ENCODE measurements around the gene TSPAN31.

Gene TSPAN31

DNA sequence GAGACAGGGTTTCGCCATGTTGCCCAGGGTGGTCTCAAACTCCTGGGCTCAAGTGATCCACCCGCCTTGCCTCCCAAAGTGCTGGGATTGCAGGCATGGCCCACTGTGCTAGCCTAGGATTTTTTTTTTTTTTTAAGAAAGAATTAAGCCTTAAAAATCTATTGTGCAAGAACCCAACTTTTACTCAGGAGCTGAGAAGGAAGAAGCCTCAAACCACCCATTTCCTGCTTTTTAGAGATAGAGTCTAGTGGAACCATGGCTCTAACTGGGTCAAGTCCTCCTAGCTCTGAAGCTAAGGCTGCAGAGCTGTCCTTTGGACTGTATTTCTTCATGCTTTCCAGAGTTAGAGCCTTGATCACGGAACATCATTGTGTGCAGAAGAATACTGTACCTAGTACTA is 36.4 kb downstream of the TSPAN31 start:
- no peak for DNase-seq

DNA sequence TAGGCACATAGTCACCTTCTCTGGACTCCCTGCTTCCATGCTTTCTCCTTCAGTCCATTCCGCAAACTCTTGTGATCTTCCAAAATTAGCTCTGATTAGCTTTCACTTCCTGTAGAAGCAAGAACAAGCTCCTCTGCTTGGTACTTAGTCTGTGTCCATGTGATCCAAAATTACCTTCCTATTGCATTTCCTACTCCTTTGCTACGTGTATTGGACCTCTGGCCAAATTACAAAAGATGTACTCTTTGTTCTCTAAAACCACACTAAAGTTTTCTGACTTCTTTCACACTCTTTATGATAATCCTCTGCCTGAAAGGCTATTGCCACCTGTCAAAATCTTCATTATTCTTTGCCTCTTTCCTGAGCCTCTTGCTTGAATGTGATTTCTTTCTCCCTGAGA is 37.0 kb downstream of the TSPAN31 start:
- no peak for DNase-seq

DNA sequence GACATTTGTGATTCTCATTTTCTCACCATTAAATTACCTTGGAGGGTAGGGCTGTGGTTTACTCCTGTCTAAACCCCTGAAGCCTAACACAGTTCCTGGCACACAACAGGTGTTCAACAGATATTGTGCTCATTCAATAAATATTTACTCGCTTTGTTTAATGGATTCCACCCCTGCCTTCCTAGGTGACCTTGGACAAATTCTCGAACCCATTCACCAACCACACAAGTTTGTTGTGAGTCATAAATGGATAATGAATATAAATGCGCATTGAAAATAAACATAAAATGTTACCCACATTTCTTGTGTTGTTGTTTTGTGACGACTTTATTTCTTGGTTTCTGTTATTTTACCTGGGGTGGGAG is 37.4 kb downstream of the TSPAN31 start:
- no peak for DNase-seq

DNA sequence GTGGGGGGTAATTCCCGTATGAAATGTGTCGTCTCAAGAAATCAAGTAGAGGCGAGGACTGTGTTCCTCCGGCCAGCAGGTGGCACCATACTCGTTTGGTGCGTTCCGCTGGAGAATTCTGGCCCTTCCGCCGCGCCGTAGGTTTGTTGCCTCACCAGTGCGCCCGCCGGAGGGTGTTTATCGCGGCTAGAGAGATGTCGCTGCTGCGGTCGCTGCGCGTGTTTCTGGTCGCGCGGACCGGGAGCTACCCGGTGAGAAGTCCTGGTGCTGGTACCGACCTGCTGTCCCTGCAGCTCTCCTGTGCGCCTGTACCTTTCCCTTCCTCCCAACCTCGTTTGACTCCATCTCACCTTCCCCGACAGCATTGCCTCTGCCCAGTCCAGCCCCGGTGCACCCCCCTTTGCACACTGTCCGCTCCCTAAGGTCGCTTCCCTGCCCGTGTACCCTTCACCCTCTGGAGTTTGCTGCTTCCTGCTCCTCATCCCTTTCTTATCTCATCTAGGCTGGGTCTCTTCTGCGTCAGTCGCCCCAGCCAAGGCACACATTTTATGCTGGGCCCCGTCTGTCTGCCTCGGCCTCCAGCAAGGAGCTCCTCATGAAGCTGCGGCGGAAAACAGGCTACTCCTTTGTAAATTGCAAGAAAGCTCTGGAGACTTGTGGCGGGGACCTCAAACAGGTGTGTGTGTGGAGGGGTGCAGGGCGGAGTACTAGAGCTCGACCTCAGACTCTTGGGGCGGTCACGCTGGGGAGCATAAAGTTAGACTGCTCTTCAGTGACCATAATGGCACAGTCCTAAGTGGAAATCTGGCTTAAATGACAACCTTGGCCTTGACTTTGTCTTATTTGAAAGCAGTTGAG is 38.0 kb downstream of the TSPAN31 start, which contains the start of gene TSFM:
Gene TSFM (plus strand): TSS at position 180 of the 858 bp plus-strand sequence. CDS start 15 bp downstream, at position 195.
- peak; percentile 45 to 98 (median 90) for DNase-seq

DNA sequence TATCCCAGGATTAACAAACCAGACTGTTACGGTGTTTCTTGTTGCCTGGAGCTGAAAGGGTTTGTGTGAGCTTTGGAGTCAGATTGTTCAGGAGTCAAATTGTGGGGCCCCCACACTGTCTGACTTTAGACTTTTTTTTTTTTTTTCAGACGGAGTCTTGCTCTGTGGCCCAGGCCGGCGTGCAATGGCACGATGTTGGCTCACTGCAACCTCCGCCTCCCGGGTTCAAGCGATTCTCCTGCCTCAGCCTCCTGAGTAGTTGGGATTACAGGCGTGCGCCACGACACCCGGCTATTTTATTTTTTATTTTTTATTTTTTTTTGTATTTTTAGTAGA is 38.6 kb downstream of the TSPAN31 start:
- DNase-seq = no peak

DNA sequence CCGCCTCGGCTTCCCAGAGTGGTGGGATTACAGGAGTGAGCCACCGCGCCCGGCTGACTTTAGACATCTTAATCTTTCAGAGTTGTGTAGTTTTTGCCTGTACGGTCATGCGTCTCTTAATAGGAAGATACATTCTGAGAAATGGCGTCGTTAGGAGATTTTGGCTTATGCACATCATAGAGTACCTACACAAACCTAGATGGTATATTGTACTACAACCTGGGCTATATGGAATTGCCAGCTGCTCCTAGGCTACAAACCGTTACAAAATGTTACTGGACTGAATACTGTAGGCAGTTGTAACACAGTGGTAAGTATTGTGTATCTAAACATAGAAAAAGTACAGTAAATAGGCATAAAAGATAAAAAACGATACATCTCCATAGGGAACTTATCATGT is 39.0 kb downstream of the TSPAN31 start:
- no peak for DNase-seq

DNA sequence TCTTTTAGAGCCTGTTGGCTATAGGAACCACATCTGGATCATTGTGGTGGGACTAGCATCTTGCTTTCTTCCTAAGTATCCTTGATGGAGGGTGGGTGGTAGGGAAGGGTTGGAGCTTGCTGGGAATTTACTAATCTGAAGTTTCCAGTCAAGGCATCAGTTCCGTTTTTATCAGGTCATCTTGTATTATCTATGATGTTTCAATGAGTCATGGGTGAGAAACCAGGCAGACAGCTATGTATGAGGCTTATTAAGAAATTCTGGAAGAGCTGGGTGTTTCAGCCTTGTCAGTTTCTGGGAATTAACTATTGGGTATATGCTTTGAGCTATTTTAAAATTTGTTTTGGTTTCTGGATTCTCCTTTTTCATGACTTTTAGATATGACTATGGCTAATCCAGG is 49.1 kb downstream of the TSPAN31 start:
- DNase-seq = no peak

DNA sequence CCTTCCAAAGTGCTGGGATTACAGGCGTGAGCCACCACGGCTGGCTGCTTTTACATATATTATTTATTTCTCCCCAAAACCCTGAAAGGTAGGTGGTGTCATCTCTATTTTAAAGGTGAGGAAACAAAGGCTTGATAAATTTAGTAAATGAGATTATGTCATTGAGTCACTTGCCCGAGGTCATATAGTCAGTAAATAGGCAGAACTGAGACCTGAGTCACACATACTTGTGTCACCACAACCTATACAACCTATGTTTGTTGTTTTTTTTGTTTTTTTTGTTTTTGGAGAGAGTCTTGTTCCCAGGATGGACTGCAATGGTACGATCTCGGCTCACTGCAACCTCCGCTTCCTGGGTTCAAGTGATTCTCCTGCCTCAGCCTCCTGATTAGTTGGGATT is 50.5 kb downstream of the TSPAN31 start:
- no peak for DNase-seq

DNA sequence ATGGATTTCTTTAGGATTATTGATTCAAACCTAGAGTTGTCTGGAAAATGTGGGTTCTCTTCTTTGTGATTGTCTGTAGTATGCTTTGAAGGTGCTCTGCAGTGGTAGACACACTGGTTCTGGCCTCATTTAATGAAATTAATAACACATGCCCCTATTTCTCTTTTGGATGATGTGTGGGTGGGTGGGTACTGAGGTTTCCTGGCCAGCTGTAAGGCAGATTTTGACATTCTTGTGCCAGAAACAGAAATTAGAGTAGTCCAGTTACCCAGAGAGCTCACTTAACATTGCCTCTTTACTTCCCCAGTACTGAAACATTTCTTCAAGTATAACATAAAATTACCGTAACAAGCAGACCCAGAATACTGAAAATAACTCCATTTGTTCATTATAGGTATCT is 52.2 kb downstream of the TSPAN31 start:
- DNase-seq = no peak

DNA sequence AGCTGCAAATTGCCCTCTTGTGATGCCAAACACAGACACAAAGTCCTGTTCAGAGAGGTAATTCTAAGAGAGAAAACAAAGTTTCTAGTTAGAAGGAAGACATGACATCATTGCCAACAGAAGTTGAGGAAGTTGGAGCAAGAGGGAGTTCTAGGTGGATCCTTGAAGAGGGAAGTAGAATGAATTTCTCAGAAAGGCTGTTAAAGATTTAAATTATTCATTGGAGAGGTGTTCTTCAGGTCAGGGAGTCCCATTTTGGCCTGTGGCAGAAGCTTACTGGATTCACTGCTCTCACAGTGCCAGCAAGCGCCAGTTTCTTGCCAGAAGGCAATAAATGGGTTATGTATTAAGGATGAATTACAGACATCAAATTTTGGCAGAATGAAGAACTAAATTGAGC is 53.1 kb downstream of the TSPAN31 start:
- DNase-seq = no peak

All from anterior cingulate cortex (tissue), 58 donors.